Endothelial cell of umbilical vein (primary cell): ENCODE data around the gene ZIM2. TPM values are rescaled to one million over a fixed set of nuclear protein-coding genes. Genes with fewer than 3 reads are reported as not detected.
"Not testable (repeated sequence)": the region's sequence is repeated elsewhere in the genome, so short reads cannot be mapped to it uniquely, and the experiment has no call there.

Source experiments
- BruUV-seq: library from RNA; stranded (reverse); fragments of 400-500 nt; replicated peaks from 2 replicates; lab custom pipeline; 2021; lab: Mats Ljungman, UMichigan
- CTCF ChIA-PET: fragments of 300-600, 350-600 bp; sonication (Branson Sonifier 250); formaldehyde crosslinking; loops from one replicate; lab custom pipeline; 2021; ENCODE audit warnings: antibody characterized with exemption, inconsistent platforms; lab: Charles Lee
- POLR2A ChIA-PET: fragments of 300-600, 350-600 bp; sonication (Branson Sonifier 250); formaldehyde crosslinking; loops from one replicate; lab custom pipeline; 2021; ENCODE audit warnings: antibody characterized with exemption, inconsistent platforms; lab: Charles Lee
- DNase-seq: peaks from one replicate; pipeline ENCODE4 v3.0.0-alpha.2; 2011; ENCODE audit warnings: low read depth, low spot score
- FAIRE-seq: peaks from 2 replicates; lab custom pipeline; 2011; peaks lifted over from hg19 to GRCh38; lab: Jason Lieb, UNC
- H2AFZ ChIP-seq: 2 replicates; pipeline ENCODE4 v1.6.0; 2012; ENCODE audit warnings: low read depth, low read length, control low read depth, inconsistent platforms
- H3K27ac ChIP-seq: 2 replicates; pipeline ENCODE4 v1.5.1; 2011; ENCODE audit warnings: low read depth, mild to moderate bottlenecking, control low read depth, low read length, moderate library complexity; ENCODE audit not compliant: insufficient read depth
- H3K27me3 ChIP-seq, 2 experiments: 2 replicates each; pipeline versions ENCODE4 v1.6.0 to v1.6.1; 2011; ENCODE audit warnings: low read length in 2 of 2, mixed read lengths in 1 of 2; ENCODE audit not compliant: control insufficient read depth in 2 of 2, insufficient read depth in 2 of 2
- H3K36me3 ChIP-seq, 2 experiments: 2 replicates in 1 of 2; 3 replicates in 1 of 2; pipeline ENCODE4 v1.5.1; 2011; ENCODE audit warnings: low read length in 2 of 2, mild to moderate bottlenecking in 1 of 2, moderate library complexity in 1 of 2; ENCODE audit not compliant: control insufficient read depth in 2 of 2, insufficient read depth in 2 of 2; ENCODE audit errors: extremely low read depth in 1 of 2
- H3K4me1 ChIP-seq: 3 replicates; pipeline ENCODE4 v1.5.1; 2011; ENCODE audit warnings: mild to moderate bottlenecking, low read length; ENCODE audit not compliant: control insufficient read depth, insufficient read depth; ENCODE audit errors: extremely low read depth
- H3K4me2 ChIP-seq: 2 replicates; pipeline ENCODE4 v1.6.1; 2011; ENCODE audit warnings: low read length, control low read depth, mixed read lengths; ENCODE audit not compliant: insufficient read depth
- H3K4me3 ChIP-seq, 3 experiments: fragments of 200-600 bp in 1 of 3; sonication (generic), shearing (Covaris generic) in 1 of 3; replicated peaks in 1 of 3; 2 replicates each; pipeline ENCODE4 v1.5.1; 2011 to 2016; ENCODE audit warnings: control low read depth in 3 of 3, low read length in 3 of 3, mild to moderate bottlenecking in 2 of 3, inconsistent platforms in 1 of 3, low read depth in 1 of 3, moderate library complexity in 1 of 3; ENCODE audit not compliant: insufficient read depth in 1 of 3
- H3K79me2 ChIP-seq: 2 replicates; pipeline ENCODE4 v1.6.0; 2012; ENCODE audit warnings: low read length, inconsistent platforms; ENCODE audit not compliant: control insufficient read depth, insufficient read depth
- H3K9ac ChIP-seq: replicated peaks from 2 replicates; pipeline ENCODE3; 2011; ENCODE audit warnings: low read length, control low read depth; ENCODE audit not compliant: insufficient read depth; ENCODE audit errors: extremely low read depth
- H3K9me1 ChIP-seq: replicated peaks from 3 replicates; pipeline ENCODE4 v1.6.0; 2011; ENCODE audit warnings: mild to moderate bottlenecking, low read length; ENCODE audit not compliant: control insufficient read depth, insufficient read depth; ENCODE audit errors: extremely low read depth
- H3K9me3 ChIP-seq: replicated peaks from 2 replicates; pipeline ENCODE4 v1.5.1; 2012; ENCODE audit warnings: low read length, inconsistent platforms; ENCODE audit not compliant: control insufficient read depth, insufficient read depth
- H4K20me1 ChIP-seq: replicated peaks from 2 replicates; pipeline ENCODE3; 2011; ENCODE audit warnings: mild to moderate bottlenecking, low read length; ENCODE audit not compliant: control insufficient read depth, insufficient read depth; ENCODE audit errors: extremely low read depth
- GATA2 ChIP-seq: IDR thresholded peaks from 2 replicates; pipeline ENCODE4 v1.7.0; 2011; ENCODE audit warnings: low read depth, mild to moderate bottlenecking, moderate library complexity, mixed read lengths, low read length; ENCODE audit not compliant: insufficient read length, insufficient read depth
- JUN ChIP-seq: IDR thresholded peaks from 2 replicates; pipeline ENCODE4 v1.6.1; 2011; ENCODE audit warnings: borderline replicate concordance, low read depth; ENCODE audit not compliant: insufficient read length, insufficient read depth
- dilution Hi-C: fragments of 300-500 bp; cut with MboI; formaldehyde crosslinking; loops from one replicate; pipeline ENCODE4 v1.15.0; 2019; ENCODE audit warnings: low sequenced_read_pairs; ENCODE audit not compliant: extremely low pct_ligation_motif_present
- intact Hi-C: fragments of 100-400 bp; cut with micrococcal nuclease; formaldehyde crosslinking; loops from one replicate; pipeline ENCODE4 v1.10.0; 2022
- polyA plus RNA-seq, 4 experiments: library from polyadenylated mRNA; depleted of rRNA in 3 of 4; stranded (reverse) in 3 of 4; unstranded in 1 of 4; fragments of >200 nt; gene quantifications; 2 replicates each; pipeline versions ENCODE4 v1.2.1 to v1.2.3, GENCODE V29; 2011 to 2012; ENCODE audit warnings: missing spikeins in 1 of 4
- total RNA-seq: library from RNA; stranded (reverse); gene quantifications from 2 replicates; pipeline ENCODE4 v1.2.3, GENCODE V29; 2021
- TF ChIP-seq, protein P1 (sequence below): IDR thresholded peaks from 2 replicates; pipeline ENCODE4 v1.6.1; 2011; ENCODE audit not compliant: insufficient read depth, insufficient read length

The ZIM2 gene
- total and polyA plus RNA-seq, 2 donors (not counting 3 experiments of a cell fraction or from before 2014, with no cell fraction given), result not detected

- Histone ChIP-seq H3K4me3 (no peak overlapping the region), H3K27ac (no peak overlapping the region), H3K9me1 (no peaks in the 10 kb centered on the region), H4K20me1 (no peaks in the 10 kb centered on the region), H3K4me2 (no peak overlapping the region), H3K79me2 (no peaks in the 10 kb centered on the region), H3K36me3 (no peaks in the 10 kb centered on the region), H3K27me3 (no peaks in the 10 kb centered on the region), H2AFZ (no peak overlapping the region), H3K4me1 (no peaks in the 10 kb centered on the region), H3K9ac (no peak overlapping the region), H3K9me3 (peaks cover 7% of the 10 kb centered on the region)
- CTCF ChIA-PET, result no interaction called here
- no peak for TF ChIP-seq GATA2
- TF ChIP-seq JUN, result no peak
- TF ChIP-seq, protein P1, sequence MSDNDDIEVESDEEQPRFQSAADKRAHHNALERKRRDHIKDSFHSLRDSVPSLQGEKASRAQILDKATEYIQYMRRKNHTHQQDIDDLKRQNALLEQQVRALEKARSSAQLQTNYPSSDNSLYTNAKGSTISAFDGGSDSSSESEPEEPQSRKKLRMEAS, result no peak
- intact Hi-C loops, result no loop called here
- BruUV-seq, result no TSS peak
- FAIRE-seq (no peak), DNase-seq (no peak)
- dilution Hi-C loops, result no loop called here
- POLR2A ChIA-PET, result no interaction called here
Observed at GRCh38 chr19:56862741-56863140, 22.2 kb upstream of the ZIM2 start.

DNA sequence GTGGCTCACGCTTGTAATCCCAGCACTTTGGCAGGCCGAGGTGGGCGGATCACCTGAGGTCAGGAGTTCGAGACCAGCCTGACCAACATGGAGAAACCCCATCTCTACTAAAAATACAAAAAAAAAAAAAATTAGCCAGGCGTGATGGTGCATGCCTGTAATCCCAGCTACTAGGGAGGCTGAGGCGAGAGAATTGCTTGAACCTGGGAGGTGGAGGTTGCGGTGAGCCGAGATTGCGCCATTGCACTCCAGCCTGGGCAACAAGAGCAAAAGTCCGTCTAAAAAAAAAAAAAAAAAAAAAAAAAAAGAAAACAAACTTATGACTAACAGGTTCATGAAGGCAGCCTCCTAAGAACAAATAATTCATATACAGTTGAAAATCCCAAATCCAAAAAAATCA is 19.9 kb upstream of the ZIM2 start:
- H3K27ac ChIP-seq, intact Hi-C loops, H3K4me3 ChIP-seq, dilution Hi-C loops, H4K20me1 ChIP-seq, H2AFZ ChIP-seq, H3K9me1 ChIP-seq, H3K9me3 ChIP-seq, H3K9ac ChIP-seq, H3K4me2 ChIP-seq, CTCF ChIA-PET, H3K36me3 ChIP-seq, H3K27me3 ChIP-seq, H3K79me2 ChIP-seq, H3K4me1 ChIP-seq, DNase-seq, BruUV-seq, POLR2A ChIA-PET, FAIRE-seq: not testable (repeated sequence)
